ENCODE measurements around the gene ALDH3B1. TPM values are rescaled to one million over a fixed set of nuclear protein-coding genes. Genes with fewer than 3 reads are reported as not detected.

ALDH3B1 gene
- total and polyA plus RNA-seq, 9 of the 15 experiments (the other 6 are each of a cell fraction or from before 2014, with no cell fraction given): 0.01 to 0.35 (median 0.07) TPM; not detected in 2

DNA sequence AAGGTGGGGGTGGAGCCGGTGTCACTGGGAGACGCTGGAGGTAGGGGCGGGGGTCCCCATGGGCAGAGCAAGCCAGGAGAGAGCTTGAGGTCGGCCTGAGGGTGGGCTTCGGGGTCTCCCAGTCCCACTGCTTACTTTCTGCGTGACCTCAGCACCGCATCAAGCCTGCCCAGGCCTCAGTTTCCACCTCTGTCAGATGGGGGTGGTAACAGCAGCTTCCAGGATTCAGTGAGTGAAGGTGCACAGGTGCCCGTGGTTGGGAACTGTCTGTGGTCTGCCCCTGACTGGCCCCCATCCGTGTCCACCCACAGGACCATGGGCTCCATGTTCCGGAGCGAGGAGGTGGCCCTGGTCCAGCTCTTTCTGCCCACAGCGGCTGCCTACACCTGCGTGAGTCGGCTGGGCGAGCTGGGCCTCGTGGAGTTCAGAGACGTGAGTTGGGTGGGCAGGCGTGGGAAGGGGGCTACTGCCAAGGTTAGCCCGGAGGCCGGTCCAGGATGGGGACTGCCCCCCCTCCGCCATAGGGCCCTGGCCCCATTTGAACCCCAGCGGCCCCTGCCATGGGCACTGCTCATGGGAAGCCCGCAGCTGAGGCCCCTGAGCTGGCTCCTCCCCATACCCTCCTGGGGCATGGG lies 30.9 kb downstream of the ALDH3B1 start:
- TF ChIP-seq ZNF143 (CRISPR knock-in tag; IDR thresholded peaks at IDR 0.05) (0 out of 2 replicates have a peak, but pooled peaks have one; percentile 9), TBL1XR1 (IDR thresholded peaks at IDR 0.05; ENCODE audit: low read length in 2 of 2) (no peak), ZNF766 (CRISPR knock-in tag; conservative IDR thresholded peaks at IDR 0.05) (no peak), RBM25 (IDR thresholded peaks at IDR 0.05; ENCODE audit: low read depth, low read length, severe bottlenecking) (no peak), EWSR1 (IDR thresholded peaks at IDR 0.05; ENCODE audit: borderline replicate concordance, low read depth, partially characterized antibody) (no peak), U2AF2 (optimal IDR thresholded peaks at IDR 0.05; ENCODE audit: low read depth, low read length) (no peak), PRPF4 (IDR thresholded peaks at IDR 0.05; ENCODE audit: insufficient read depth, low read depth, low read length, poor library complexity, severe bottlenecking) (no peak), HSF4 (CRISPR knock-in tag; IDR thresholded peaks at IDR 0.05; ENCODE audit: borderline replicate concordance) (no peak)
- TF ChIP-seq, protein P1, sequence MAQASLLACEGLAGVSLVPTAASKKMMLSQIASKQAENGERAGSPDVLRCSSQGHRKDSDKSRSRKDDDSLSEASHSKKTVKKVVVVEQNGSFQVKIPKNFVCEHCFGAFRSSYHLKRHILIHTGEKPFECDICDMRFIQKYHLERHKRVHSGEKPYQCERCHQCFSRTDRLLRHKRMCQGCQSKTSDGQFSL (CRISPR knock-in tag; IDR thresholded peaks at IDR 0.05): 0 out of 2 replicates have a peak, but pooled peaks have one; percentile 10
- TF ChIP-seq, protein P1 (tag; IDR thresholded peaks at IDR 0.05): 0 out of 4 replicates have a peak, but pooled peaks of 1 of the 2 experiments have one; percentile 7
- TF ChIP-seq, protein P2, sequence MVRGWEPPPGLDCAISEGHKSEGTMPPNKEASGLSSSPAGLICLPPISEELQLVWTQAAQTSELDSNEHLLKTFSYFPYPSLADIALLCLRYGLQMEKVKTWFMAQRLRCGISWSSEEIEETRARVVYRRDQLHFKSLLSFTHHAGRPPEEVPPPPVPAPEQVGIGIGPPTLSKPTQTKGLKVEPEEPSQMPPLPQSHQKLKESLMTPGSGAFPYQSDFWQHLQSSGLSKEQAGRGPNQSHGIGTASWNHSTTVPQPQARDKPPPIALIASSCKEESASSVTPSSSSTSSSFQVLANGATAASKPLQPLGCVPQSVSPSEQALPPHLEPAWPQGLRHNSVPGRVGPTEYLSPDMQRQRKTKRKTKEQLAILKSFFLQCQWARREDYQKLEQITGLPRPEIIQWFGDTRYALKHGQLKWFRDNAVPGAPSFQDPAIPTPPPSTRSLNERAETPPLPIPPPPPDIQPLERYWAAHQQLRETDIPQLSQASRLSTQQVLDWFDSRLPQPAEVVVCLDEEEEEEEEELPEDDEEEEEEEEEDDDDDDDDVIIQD (CRISPR knock-in tag; IDR thresholded peaks at IDR 0.05): no peak
- in situ Hi-C loops (cut with MboI): no loop called here
- no peak for FAIRE-seq
- H3K9me1 ChIP-seq (ENCODE audit: control insufficient read depth, insufficient read depth, low read length): no peaks in the 10 kb centered on the region
- peaks cover 44 to 95% of the 10 kb centered on the region in 2 experiments for H3K4me1 ChIP-seq (replicated peaks in 1 of 2; ENCODE audit: control insufficient read depth in 2 of 2, insufficient read depth in 2 of 2, low read length in 2 of 2)
- intact Hi-C loops (cut with micrococcal nuclease): no loop called here
- peaks cover 54% of the 10 kb centered on the region; the same call in 2 of the 3 replicates for H3K36me3 ChIP-seq (ENCODE audit: control insufficient read depth, insufficient read depth, low read length)
- H3K9me3 ChIP-seq (replicated peaks; ENCODE audit: control insufficient read depth, insufficient read depth, low read depth, low read length): no peaks in the 10 kb centered on the region
- no peaks in the 10 kb centered on the region for H3K27me3 ChIP-seq (ENCODE audit: control insufficient read depth in 2 of 2, insufficient read depth in 2 of 2, low read length in 2 of 2)
- 71% methylated on average over 15 of the region's 23 CpGs for WGBS (ENCODE audit: insufficient coverage, low coverage, missing lambda C conversion rate)
- peak overlapping the region; percentile 92 for H3K4me3 ChIP-seq
- CTCF ChIA-PET (ENCODE audit: low intra/inter-chr PET ratio): interaction anchor here (0.6 kb wide), 1 partner anchor 272 kb away, joined by 3 read pairs; no protein-coding TSS in a partner anchor
- no TSS peak for BruUV-seq (replicated peaks)
- H3K9ac ChIP-seq (ENCODE audit: insufficient read depth in 1 of 2, low read depth in 2 of 2, low read length in 2 of 2): peak overlapping the region; percentile 72 to 90; a peak in 3 of 4 replicates
- no peak for DNase-seq (ENCODE audit: extremely low read depth in 1 of 4, low spot score in 3 of 4)
- peak overlapping the region; percentile 83 for H3K27ac ChIP-seq (ENCODE audit: extremely low read depth, low read depth, low read length)
- H2AFZ ChIP-seq (ENCODE audit: low read depth, low read length): no peak overlapping the region
- H3K4me2 ChIP-seq (ENCODE audit: insufficient read depth, low read length): peak overlapping the region; percentile 74
- no peak for ATAC-seq
- peaks cover 4% of the 10 kb centered on the region; the same call in 1 of the 2 replicates for H4K20me1 ChIP-seq (replicated peaks; ENCODE audit: control insufficient read depth, insufficient read depth, low read length)
- H3K79me2 ChIP-seq (ENCODE audit: control insufficient read depth, insufficient read depth, low read length): peaks cover 37% of the 10 kb centered on the region
- POLR2A ChIA-PET: interaction anchor here (1.6 to 4.9 kb wide), 4 partner anchors 10 to 44 kb away, joined by 4 to 55 read pairs (median 8); partner anchors contain the start of gene NDUFS8

All from K562 (cell line).